Loucy (cell line): ENCODE measurements around the gene AATK.

Experiments
- CTCF ChIP-seq: fragments of 200-600 bp; sonication (generic); conservative IDR thresholded peaks from 2 replicates; pipeline ENCODE4 v1.5.1; 2014; ENCODE audit warnings: mild to moderate bottlenecking, antibody characterized with exemption, low read length
- EZH2phosphoT487 ChIP-seq: fragments of 200-600 bp; IDR thresholded peaks from 2 replicates; pipeline ENCODE4 v1.6.1; 2018; ENCODE audit warnings: antibody characterized with exemption, mild to moderate bottlenecking, moderate library complexity, borderline replicate concordance

GRCh38 chr17:81161972-81162371, 4.0 kb downstream of the AATK start:
- TF ChIP-seq CTCF (no peak), EZH2phosphoT487 (no peak)
